Common myeloid progenitor, CD34-positive (primary cell): Measurements from ENCODE around the gene CDCA5.

Experiments
- CTCF ChIA-PET: fragments of 350-600 bp; sonication (Branson Sonifier 250); formaldehyde crosslinking; loops from one replicate; lab custom pipeline; 2021; ENCODE audit warnings: antibody characterized with exemption; lab: Charles Lee
- POLR2A ChIA-PET: fragments of 350-600 bp; sonication (Branson Sonifier 250); formaldehyde crosslinking; loops from one replicate; lab custom pipeline; 2021; ENCODE audit warnings: antibody characterized with exemption; lab: Charles Lee
- DNase-seq, 3 donors: peaks; one replicate each; pipeline versions ENCODE4 v3.0.0 to v3.0.0-alpha.2; 2013
- H3K27ac ChIP-seq, 2 experiments: 1 replicate in 1 of 2; 2 replicates in 1 of 2; pipeline ENCODE4 v1.7.0; 2013; ENCODE audit warnings: inconsistent platforms in 2 of 2, low read length in 2 of 2, mild to moderate bottlenecking in 2 of 2, low read depth in 1 of 2, moderate library complexity in 1 of 2; ENCODE audit not compliant: severe bottlenecking in 2 of 2, insufficient read depth in 1 of 2, poor library complexity in 1 of 2
- H3K27me3 ChIP-seq, 5 experiments: replicated peaks in 2 of 5; 1 replicate in 3 of 5; 2 replicates in 2 of 5; pipeline versions ENCODE4 v1.6.1 to v1.7.0; 2013; ENCODE audit warnings: low read length in 4 of 5, mild to moderate bottlenecking in 2 of 5, moderate library complexity in 2 of 5, inconsistent platforms in 1 of 5; ENCODE audit not compliant: insufficient read depth in 5 of 5, control insufficient read depth in 4 of 5
- H3K36me3 ChIP-seq, 4 experiments: 1 replicate in 2 of 4; 2 replicates in 2 of 4; pipeline versions ENCODE4 v1.6.1 to v1.7.0; 2013; ENCODE audit warnings: low read length in 3 of 4, control low read depth in 1 of 4, mild to moderate bottlenecking in 1 of 4; ENCODE audit not compliant: control insufficient read depth in 4 of 4, insufficient read depth in 4 of 4
- H3K4me1 ChIP-seq, 4 experiments: 1 replicate in 3 of 4; 2 replicates in 1 of 4; pipeline versions ENCODE4 v1.6.1 to v1.7.1; 2013; ENCODE audit warnings: low read length in 3 of 4, mild to moderate bottlenecking in 3 of 4, control low read depth in 1 of 4, inconsistent platforms in 1 of 4, moderate library complexity in 1 of 4; ENCODE audit not compliant: control insufficient read depth in 4 of 4, insufficient read depth in 4 of 4; ENCODE audit errors: control extremely low read depth in 1 of 4
- H3K4me3 ChIP-seq, 7 experiments: 1 replicate in 4 of 7; 2 replicates in 3 of 7; pipeline versions ENCODE4 v1.5.1 to v1.7.0; 2013; ENCODE audit warnings: mild to moderate bottlenecking in 7 of 7, low read length in 6 of 7, moderate library complexity in 6 of 7, inconsistent platforms in 2 of 7, low read depth in 2 of 7, control low read depth in 1 of 7; ENCODE audit not compliant: insufficient read depth in 4 of 7, control insufficient read depth in 1 of 7; ENCODE audit errors: extremely low read depth in 1 of 7
- H3K9me3 ChIP-seq, 5 experiments: 1 replicate in 4 of 5; 2 replicates in 1 of 5; pipeline versions ENCODE4 v1.6.1 to v1.7.1; 2013; ENCODE audit warnings: low read length in 4 of 5, mild to moderate bottlenecking in 2 of 5, inconsistent platforms in 1 of 5, low read depth in 1 of 5, moderate library complexity in 1 of 5; ENCODE audit not compliant: control insufficient read depth in 4 of 5, insufficient read depth in 2 of 5; ENCODE audit errors: control extremely low read depth in 1 of 5
- WGBS: methylation state at CpG from one replicate; pipeline ENCODE4 v1.1.5; 2013; ENCODE audit not compliant: insufficient coverage; 5-methylcytosine and 5-hydroxymethylcytosine counted together

Gene CDCA5

GRCh38 chr11:65087216-65087615 lies 3.4 kb upstream of the CDCA5 start:
- 97% methylated on average over 10 of the region's 11 CpGs for WGBS
- H3K4me3 ChIP-seq, result no peak overlapping the region
- DNase-seq, result no peak
- H3K27ac ChIP-seq, result no peak overlapping the region
- POLR2A ChIA-PET, result interaction anchor here (1.4 kb wide), 1 partner anchor 8 kb away, joined by 5 read pairs; the partner anchor contains the start of gene VPS51
- peaks cover 10 to 26% (median 23%) of the 10 kb centered on the region in 4 experiments for H3K4me1 ChIP-seq
- CTCF ChIA-PET, result no interaction called here
- no peaks in the 10 kb centered on the region for H3K27me3 ChIP-seq
- no peaks in the 10 kb centered on the region for H3K9me3 ChIP-seq
- H3K36me3 ChIP-seq, result peaks cover 4 to 50% (median 35%) of the 10 kb centered on the region in 4 experiments

- CTCF ChIA-PET, result interaction anchor here (1.4 kb wide), 1 partner anchor 18 kb away, joined by 5 read pairs; no protein-coding TSS in a partner anchor
- peaks cover 10 to 30% (median 24%) of the 10 kb centered on the region in 4 experiments for H3K4me1 ChIP-seq
- H3K9me3 ChIP-seq, result no peaks in the 10 kb centered on the region
- no peaks in the 10 kb centered on the region for H3K27me3 ChIP-seq
- WGBS, result 100% methylated on average over 5 of the region's 9 CpGs
- H3K27ac ChIP-seq, result peak overlapping the region in 1 of 2 experiments; percentile 6
- H3K4me3 ChIP-seq, result no peak overlapping the region
- POLR2A ChIA-PET, result interaction anchor here (1.4 kb wide), 1 partner anchor 9 kb away, joined by 5 read pairs; the partner anchor contains the start of gene VPS51
- DNase-seq, result no peak
- peaks cover 4 to 50% (median 36%) of the 10 kb centered on the region in 4 experiments for H3K36me3 ChIP-seq
Observed at GRCh38 chr11:65086809-65087208, 3.0 kb upstream of the CDCA5 start.

GRCh38 chr11:65085446-65085845 lies 1.6 kb upstream of the CDCA5 start:
- peaks cover 10 to 38% (median 24%) of the 10 kb centered on the region in 4 experiments for H3K4me1 ChIP-seq
- WGBS, result 81% methylated on average over 4 of the region's 4 CpGs
- no peaks in the 10 kb centered on the region for H3K9me3 ChIP-seq
- H3K36me3 ChIP-seq, result peaks cover 4 to 55% (median 37%) of the 10 kb centered on the region in 4 experiments
- ChIA-PET POLR2A (no interaction called here), CTCF (interaction anchor here (0.7 to 1.4 kb wide), 7 partner anchors 9 to 238 kb away, joined by 3 to 7 read pairs (median 4); partner anchors contain the start of gene TM7SF2)
- H3K27ac ChIP-seq, result peak overlapping the region in 1 of 2 experiments; percentile 85
- DNase-seq, result no peak
- H3K4me3 ChIP-seq, result no peak overlapping the region
- H3K27me3 ChIP-seq, result no peaks in the 10 kb centered on the region

- peaks cover 10 to 38% (median 24%) of the 10 kb centered on the region in 4 experiments for H3K4me1 ChIP-seq
- H3K9me3 ChIP-seq, result no peaks in the 10 kb centered on the region
- peaks cover 4 to 59% (median 41%) of the 10 kb centered on the region in 4 experiments for H3K36me3 ChIP-seq
- H3K27ac ChIP-seq, result peak overlapping the region; percentile 84 to 85
- WGBS, result 58% methylated on average over 21 of the region's 23 CpGs
- peak overlapping the region; percentile 72 to 94 (median 83) for H3K4me3 ChIP-seq
- ChIA-PET CTCF (interaction anchor here (0.7 to 1.4 kb wide), 6 partner anchors 8 to 238 kb away, joined by 3 to 7 read pairs (median 4); partner anchors contain the start of gene TM7SF2), POLR2A (no interaction called here)
- H3K27me3 ChIP-seq, result no peaks in the 10 kb centered on the region
- no peak for DNase-seq
Observed at GRCh38 chr11:65084598-65085375, 947 bp upstream of the CDCA5 start.

GRCh38 chr11:65083134-65083833 lies 556 bp downstream of the CDCA5 start:
- WGBS, result 13% methylated on average over 10 of the region's 13 CpGs
- H3K27ac ChIP-seq, result peak overlapping the region; percentile 15 to 85
- peaks cover 4 to 59% (median 38%) of the 10 kb centered on the region in 4 experiments for H3K36me3 ChIP-seq
- ChIA-PET POLR2A (no interaction called here), CTCF (interaction anchor here (0.8 to 1.3 kb wide), 6 partner anchors 12 to 76 kb away, joined by 3 to 6 read pairs (median 4); partner anchors contain the start of gene ARL2)
- no peaks in the 10 kb centered on the region for H3K9me3 ChIP-seq
- no peak for DNase-seq
- peaks cover 10 to 38% (median 25%) of the 10 kb centered on the region in 4 experiments for H3K4me1 ChIP-seq
- no peaks in the 10 kb centered on the region for H3K27me3 ChIP-seq
- H3K4me3 ChIP-seq, result peak overlapping the region; percentile 72 to 94 (median 83)

- Histone ChIP-seq H3K9me3 (no peaks in the 10 kb centered on the region), H3K4me1 (peaks cover 10 to 26% (median 14%) of the 10 kb centered on the region in 4 experiments), H3K4me3 (no peak overlapping the region), H3K27ac (peak overlapping the region; percentile 12 to 50), H3K27me3 (no peaks in the 10 kb centered on the region), H3K36me3 (peaks cover 0 to 53% (median 18%) of the 10 kb centered on the region in 4 experiments)
- WGBS, result 92% methylated on average over 4 of the region's 9 CpGs
- no peak for DNase-seq
- POLR2A ChIA-PET, result no interaction called here
- CTCF ChIA-PET, result interaction anchor here (0.7 to 1.6 kb wide), 4 partner anchors 10 to 66 kb away, joined by 3 to 4 read pairs (median 4); no protein-coding TSS in a partner anchor
Observed at GRCh38 chr11:65078786-65079342, 5.0 kb downstream of the CDCA5 start.
